T1000 (cell line): ENCODE measurements around the gene RELL2.
"Not testable (repeated sequence)": the region's sequence is repeated elsewhere in the genome, so short reads cannot be mapped to it uniquely, and the experiment has no call there.

Experiments
- DNase-seq: peaks from one replicate; lab custom pipeline; 2025; ENCODE audit warnings: mixed read lengths; lab: John Stamatoyannopoulos, UW

Gene RELL2

GRCh38 chr5:141636413-141637122 lies at the start of gene RELL2, which contains the start of gene HDAC3:
Gene RELL2, plus strand, starts transcription at chr5:141636997. Its CDS starts 1,229 bp downstream, at chr5:141638226.
Gene HDAC3, minus strand, starts transcription at chr5:141636849. Its CDS starts 59 bp downstream, at chr5:141636790.
- peak; percentile 85 for DNase-seq

- DNase-seq, result no peak
Measured at GRCh38 chr5:141590127-141590526, 46.7 kb upstream of the RELL2 start.

GRCh38 chr5:141596867-141597266 lies 39.9 kb upstream of the RELL2 start:
- no peak for DNase-seq

GRCh38 chr5:141597394-141597793 lies 39.4 kb upstream of the RELL2 start:
- DNase-seq, result no peak

- DNase-seq, result no peak
Measured at GRCh38 chr5:141597814-141598213, 39.0 kb upstream of the RELL2 start.

GRCh38 chr5:141598391-141599345 lies 38.1 kb upstream of the RELL2 start:
- DNase-seq, result no peak

- no peak for DNase-seq
Measured at GRCh38 chr5:141602606-141603005, 34.2 kb upstream of the RELL2 start.

GRCh38 chr5:141603923-141604717 lies 32.7 kb upstream of the RELL2 start:
- peak; percentile 50 for DNase-seq

- DNase-seq, result no peak
Measured at GRCh38 chr5:141605523-141606277, 31.1 kb upstream of the RELL2 start.

- no peak for DNase-seq
Measured at GRCh38 chr5:141608046-141608445, 28.8 kb upstream of the RELL2 start.

GRCh38 chr5:141608557-141608956 lies 28.2 kb upstream of the RELL2 start:
- DNase-seq, result no peak

GRCh38 chr5:141609044-141609443 lies 27.8 kb upstream of the RELL2 start:
- no peak for DNase-seq

GRCh38 chr5:141609921-141610320 lies 26.9 kb upstream of the RELL2 start:
- not testable (repeated sequence) for DNase-seq

GRCh38 chr5:141611289-141611688 lies 25.5 kb upstream of the RELL2 start:
- no peak for DNase-seq

- no peak for DNase-seq
Measured at GRCh38 chr5:141613344-141613743, 23.5 kb upstream of the RELL2 start.

- no peak for DNase-seq
Measured at GRCh38 chr5:141615991-141616720, 20.6 kb upstream of the RELL2 start.

GRCh38 chr5:141617128-141617527 lies 19.7 kb upstream of the RELL2 start:
- DNase-seq, result no peak

- DNase-seq, result no peak
Measured at GRCh38 chr5:141617682-141618029, 19.1 kb upstream of the RELL2 start.

GRCh38 chr5:141618030-141618803 lies 18.6 kb upstream of the RELL2 start:
- no peak for DNase-seq
